Naive thymus-derived CD4-positive, alpha-beta T cell (primary cell): Measurements from ENCODE around the gene TNFSF13. TPM values are rescaled to one million over a fixed set of nuclear protein-coding genes. Genes with fewer than 3 reads are reported as not detected.

Source experiments
- polyA plus RNA-seq, 2 donors: library from polyadenylated mRNA; unstranded; fragments of 300-500 nt; fragmentation: Illumina TruSeq; gene quantifications; one replicate each; pipeline ENCODE4 v1.2.3, GENCODE V29; 2021
- total RNA-seq, 6 experiments: library from RNA in 5 of 6; stranded (reverse) in 5 of 6; gene quantifications; 1 replicate in 5 of 6; 2 replicates in 1 of 6; pipeline ENCODE4 v1.2.3 and lab custom pipeline; 2021 to 2026

TNFSF13 gene
- total and polyA plus RNA-seq, 7 experiments from 2014 or later, result 1.1 to 45.6 (median 3.2) TPM

Other genes starting within 250 kb of the TNFSF13 start
Only the 30 nearest of the 31 such genes appear.
- gene NEURL4, start 229.4 kb upstream of the TNFSF13 start, total RNA-seq, result 10 to 100 TPM; 42.6 to 92.6 (median 50.1) TPM
- 1 to 10 TPM; 1.1 to 2.5 TPM for gene NEURL4, start 229.4 kb upstream of the TNFSF13 start, polyA plus RNA-seq
- 100 to 1,000 TPM; 482 to 708 (median 599) TPM for gene ACAP1, start 222.2 kb upstream of the TNFSF13 start, total RNA-seq
- 100 to 1,000 TPM; 234 to 337 TPM for gene ACAP1, start 222.2 kb upstream of the TNFSF13 start, polyA plus RNA-seq
- 10 to 100 TPM in 1 of 5 experiments, 1 to 10 TPM in 4; 2.7 to 13.7 (median 4.0) TPM for gene KCTD11, start 206.6 kb upstream of the TNFSF13 start, total RNA-seq
- 1 to 10 TPM in 1 of 2 donors, under 1 TPM in 1; 0.83 to 1.1 TPM for gene KCTD11, start 206.6 kb upstream of the TNFSF13 start, polyA plus RNA-seq
- not detected for gene TMEM95, start 203.6 kb upstream of the TNFSF13 start, total RNA-seq
- gene TMEM95, start 203.6 kb upstream of the TNFSF13 start, polyA plus RNA-seq, result not detected
- 10 to 100 TPM in 4 of 5 experiments, 1 to 10 TPM in 1; 1.5 to 23.4 (median 13.9) TPM for gene TNK1, start 177.7 kb upstream of the TNFSF13 start, total RNA-seq
- 1 to 10 TPM; 5.8 to 7.4 TPM for gene TNK1, start 177.7 kb upstream of the TNFSF13 start, polyA plus RNA-seq
- gene PLSCR3, start 164.2 kb upstream of the TNFSF13 start, total RNA-seq, result 100 to 1,000 TPM in 1 of 5 experiments, 10 to 100 TPM in 4; 74.8 to 142 (median 85.0) TPM
- 100 to 1,000 TPM; 162 to 212 TPM for gene PLSCR3, start 164.2 kb upstream of the TNFSF13 start, polyA plus RNA-seq
- gene TMEM256, start 154.7 kb upstream of the TNFSF13 start, total RNA-seq, result 10 to 100 TPM; 31.5 to 58.5 (median 48.2) TPM
- gene TMEM256, start 154.7 kb upstream of the TNFSF13 start, polyA plus RNA-seq, result 10 to 100 TPM; 45.2 to 64.9 TPM
- 10 to 100 TPM in 3 of 5 experiments, 1 to 10 TPM in 2; 1.6 to 17.8 (median 11.9) TPM for gene NLGN2, start 150.9 kb upstream of the TNFSF13 start, total RNA-seq
- under 1 TPM; 0.20 to 0.28 TPM for gene NLGN2, start 150.9 kb upstream of the TNFSF13 start, polyA plus RNA-seq
- not detected for gene SPEM1, start 138.4 kb upstream of the TNFSF13 start, total RNA-seq
- not detected for gene SPEM1, start 138.4 kb upstream of the TNFSF13 start, polyA plus RNA-seq
- gene SPEM2, start 133.1 kb upstream of the TNFSF13 start, total RNA-seq, result not detected
- not detected for gene SPEM2, start 133.1 kb upstream of the TNFSF13 start, polyA plus RNA-seq
- not detected for gene SPEM3, start 129.9 kb upstream of the TNFSF13 start, total RNA-seq
- not detected for gene SPEM3, start 129.9 kb upstream of the TNFSF13 start, polyA plus RNA-seq
- gene TMEM102, start 123.3 kb upstream of the TNFSF13 start, total RNA-seq, result 10 to 100 TPM in 3 of 5 experiments, 1 to 10 TPM in 2; 8.2 to 19.1 (median 16.5) TPM
- 10 to 100 TPM in 1 of 2 donors, 1 to 10 TPM in 1; 8.5 to 26.1 TPM for gene TMEM102, start 123.3 kb upstream of the TNFSF13 start, polyA plus RNA-seq
- gene FGF11, start 119.2 kb upstream of the TNFSF13 start, total RNA-seq, result 10 to 100 TPM in 1 of 5 experiments, 1 to 10 TPM in 4; 2.8 to 39.7 (median 3.4) TPM
- under 1 TPM in 1 of 2 donors, not detected in 1; 0.09 TPM for gene FGF11, start 119.2 kb upstream of the TNFSF13 start, polyA plus RNA-seq
- 10 to 100 TPM in 1 of 5 experiments, 1 to 10 TPM in 4; 6.0 to 14.6 (median 7.2) TPM for gene CHRNB1, start 113.7 kb upstream of the TNFSF13 start, total RNA-seq
- gene CHRNB1, start 113.7 kb upstream of the TNFSF13 start, polyA plus RNA-seq, result 10 to 100 TPM; 14.9 to 24.8 TPM
- gene ZBTB4, start 79.1 kb upstream of the TNFSF13 start, total RNA-seq, result 10 to 100 TPM; 30.3 to 89.2 (median 64.1) TPM
- gene ZBTB4, start 79.1 kb upstream of the TNFSF13 start, polyA plus RNA-seq, result 10 to 100 TPM; 15.3 to 25.5 TPM
- gene SLC35G6, start 77.3 kb upstream of the TNFSF13 start, total RNA-seq, result under 1 TPM in 1 of 5 experiments, not detected in 4; 0.16 TPM
- gene SLC35G6, start 77.3 kb upstream of the TNFSF13 start, polyA plus RNA-seq, result not detected
- 100 to 1,000 TPM; 165 to 501 (median 225) TPM for gene POLR2A, start 74.4 kb upstream of the TNFSF13 start, total RNA-seq
- 10 to 100 TPM; 43.6 to 82.4 TPM for gene POLR2A, start 74.4 kb upstream of the TNFSF13 start, polyA plus RNA-seq
- 10 to 100 TPM; 27.3 to 82.4 (median 36.9) TPM for gene TNFSF12, start 9.7 kb upstream of the TNFSF13 start, total RNA-seq
- 10 to 100 TPM; 25.4 to 36.1 TPM for gene TNFSF12, start 9.7 kb upstream of the TNFSF13 start, polyA plus RNA-seq
- gene SENP3, start 3.2 kb downstream of the TNFSF13 start, total RNA-seq, result 10 to 100 TPM; 35.0 to 43.8 (median 40.8) TPM
- gene SENP3, start 3.2 kb downstream of the TNFSF13 start, polyA plus RNA-seq, result 10 to 100 TPM; 13.2 to 20.6 TPM
- gene CD68, start 20.9 kb downstream of the TNFSF13 start, total RNA-seq, result 100 to 1,000 TPM in 1 of 5 experiments, 10 to 100 TPM in 2, 1 to 10 TPM in 2; 6.8 to 176 (median 18.8) TPM
- gene CD68, start 20.9 kb downstream of the TNFSF13 start, polyA plus RNA-seq, result under 1 TPM; 0.12 to 0.21 TPM
- 10 to 100 TPM; 25.4 to 79.8 (median 31.4) TPM for gene MPDU1, start 25.1 kb downstream of the TNFSF13 start, total RNA-seq
- gene MPDU1, start 25.1 kb downstream of the TNFSF13 start, polyA plus RNA-seq, result 10 to 100 TPM; 39.1 to 52.3 TPM
- 1 to 10 TPM in 2 of 5 experiments, under 1 TPM in 3; 0.44 to 1.6 (median 0.56) TPM for gene SOX15, start 31.3 kb downstream of the TNFSF13 start, total RNA-seq
- gene SOX15, start 31.3 kb downstream of the TNFSF13 start, polyA plus RNA-seq, result not detected
- 10 to 100 TPM; 24.6 to 46.9 (median 34.0) TPM for gene FXR2, start 56.1 kb downstream of the TNFSF13 start, total RNA-seq
- 10 to 100 TPM in 1 of 2 donors, 1 to 10 TPM in 1; 5.5 to 21.6 TPM for gene FXR2, start 56.1 kb downstream of the TNFSF13 start, polyA plus RNA-seq
- 10 to 100 TPM; 26.5 to 95.0 (median 77.2) TPM for gene SAT2, start 69.1 kb downstream of the TNFSF13 start, total RNA-seq
- gene SAT2, start 69.1 kb downstream of the TNFSF13 start, polyA plus RNA-seq, result 10 to 100 TPM; 42.0 to 47.2 TPM
- not detected for gene SHBG, start 71.4 kb downstream of the TNFSF13 start, total RNA-seq
- not detected for gene SHBG, start 71.4 kb downstream of the TNFSF13 start, polyA plus RNA-seq
- 1 to 10 TPM in 1 of 5 experiments, under 1 TPM in 4; 0.12 to 1.1 (median 0.29) TPM for gene ATP1B2, start 92.2 kb downstream of the TNFSF13 start, total RNA-seq
- gene ATP1B2, start 92.2 kb downstream of the TNFSF13 start, polyA plus RNA-seq, result not detected
- 100 to 1,000 TPM in 3 of 5 experiments, 10 to 100 TPM in 2; 57.9 to 226 (median 104) TPM for gene TP53, start 128.7 kb downstream of the TNFSF13 start, total RNA-seq
- 10 to 100 TPM; 30.9 to 32.5 TPM for gene TP53, start 128.7 kb downstream of the TNFSF13 start, polyA plus RNA-seq
- gene WRAP53, start 129.7 kb downstream of the TNFSF13 start, total RNA-seq, result 10 to 100 TPM in 2 of 5 experiments, 1 to 10 TPM in 3; 6.7 to 21.1 (median 9.6) TPM
- gene WRAP53, start 129.7 kb downstream of the TNFSF13 start, polyA plus RNA-seq, result 10 to 100 TPM in 1 of 2 donors, 1 to 10 TPM in 1; 9.6 to 18.9 TPM
- gene EFNB3, start 146.5 kb downstream of the TNFSF13 start, total RNA-seq, result not detected
- not detected for gene EFNB3, start 146.5 kb downstream of the TNFSF13 start, polyA plus RNA-seq
- gene DNAH2, start 159.0 kb downstream of the TNFSF13 start, total RNA-seq, result under 1 TPM in 1 of 5 experiments, not detected in 4; 0.03 TPM
- gene DNAH2, start 159.0 kb downstream of the TNFSF13 start, polyA plus RNA-seq, result not detected